ENCODE results near the gene STARD13.

STARD13 gene

GRCh38 chr13:33283195-33283911, 2.2 kb downstream of the STARD13 start:
- DNase-seq = no peak
- H3K4me3 ChIP-seq (ENCODE audit: low read depth, low read length) = peak overlapping the region; percentile 77
- peak overlapping the region; percentile 95 for H3K27ac ChIP-seq
- in situ Hi-C loops (cut with HindIII; ENCODE audit: low pct_ligation_motif_present, low sequenced_read_pairs) = no loop called here
- H3K27me3 ChIP-seq (replicated peaks) = no peaks in the 10 kb centered on the region
- peaks cover 4% of the 10 kb centered on the region for H3K36me3 ChIP-seq (replicated peaks)
- TF ChIP-seq CTCF (IDR thresholded peaks at IDR 0.05; ENCODE audit: low read depth, low read length, missing control alignments) = no peak

- Histone ChIP-seq H3K4me3 (ENCODE audit: low read depth, low read length) (peak overlapping the region; percentile 77), H3K27ac (peak overlapping the region; percentile 95)
- DNase-seq = peak; percentile 58
Observed at GRCh38 chr13:33281951-33282595, 3.5 kb downstream of the STARD13 start.

GRCh38 chr13:33280923-33281322, 4.6 kb downstream of the STARD13 start:
- DNase-seq = no peak
- Histone ChIP-seq H3K27me3 (replicated peaks) (no peaks in the 10 kb centered on the region), H3K4me3 (ENCODE audit: low read depth, low read length) (no peak overlapping the region), H3K36me3 (replicated peaks) (peaks cover 15% of the 10 kb centered on the region), H3K27ac (peak overlapping the region; percentile 95)
- no peak for TF ChIP-seq CTCF (IDR thresholded peaks at IDR 0.05; ENCODE audit: low read depth, low read length, missing control alignments)
- in situ Hi-C loops (cut with HindIII; ENCODE audit: low pct_ligation_motif_present, low sequenced_read_pairs) = no loop called here

More at GRCh38 chr13:33281951-33282595, 3.5 kb downstream of the STARD13 start:
- Histone ChIP-seq H3K27me3 (replicated peaks) (no peaks in the 10 kb centered on the region), H3K36me3 (replicated peaks) (peaks cover 9% of the 10 kb centered on the region)
- in situ Hi-C loops (cut with HindIII; ENCODE audit: low pct_ligation_motif_present, low sequenced_read_pairs) = no loop called here
- no peak for TF ChIP-seq CTCF (IDR thresholded peaks at IDR 0.05; ENCODE audit: low read depth, low read length, missing control alignments)

GRCh38 chr13:33280279-33280905, 5.2 kb downstream of the STARD13 start:
- H3K36me3 ChIP-seq (replicated peaks) = peaks cover 20% of the 10 kb centered on the region
- DNase-seq = no peak
- TF ChIP-seq CTCF (IDR thresholded peaks at IDR 0.05; ENCODE audit: low read depth, low read length, missing control alignments) = no peak
- in situ Hi-C loops (cut with HindIII; ENCODE audit: low pct_ligation_motif_present, low sequenced_read_pairs) = no loop called here
- peak overlapping the region; percentile 95 for H3K27ac ChIP-seq
- no peaks in the 10 kb centered on the region for H3K27me3 ChIP-seq (replicated peaks)
- peak overlapping the region; percentile 10 for H3K4me3 ChIP-seq (ENCODE audit: low read depth, low read length)

- in situ Hi-C loops (cut with HindIII; ENCODE audit: low pct_ligation_motif_present, low sequenced_read_pairs) = no loop called here
- no peaks in the 10 kb centered on the region for H3K27me3 ChIP-seq (replicated peaks)
- DNase-seq = peak; percentile 71
- TF ChIP-seq CTCF (IDR thresholded peaks at IDR 0.05; ENCODE audit: low read depth, low read length, missing control alignments) = no peak
- peaks cover 23% of the 10 kb centered on the region for H3K36me3 ChIP-seq (replicated peaks)
- peak overlapping the region; percentile 95 for H3K27ac ChIP-seq
- H3K4me3 ChIP-seq (ENCODE audit: low read depth, low read length) = peak overlapping the region; percentile 10
Observed at GRCh38 chr13:33279414-33280278, 5.9 kb downstream of the STARD13 start.
